ENCODE measurements around the gene HIVEP1.

HIVEP1 gene

DNA sequence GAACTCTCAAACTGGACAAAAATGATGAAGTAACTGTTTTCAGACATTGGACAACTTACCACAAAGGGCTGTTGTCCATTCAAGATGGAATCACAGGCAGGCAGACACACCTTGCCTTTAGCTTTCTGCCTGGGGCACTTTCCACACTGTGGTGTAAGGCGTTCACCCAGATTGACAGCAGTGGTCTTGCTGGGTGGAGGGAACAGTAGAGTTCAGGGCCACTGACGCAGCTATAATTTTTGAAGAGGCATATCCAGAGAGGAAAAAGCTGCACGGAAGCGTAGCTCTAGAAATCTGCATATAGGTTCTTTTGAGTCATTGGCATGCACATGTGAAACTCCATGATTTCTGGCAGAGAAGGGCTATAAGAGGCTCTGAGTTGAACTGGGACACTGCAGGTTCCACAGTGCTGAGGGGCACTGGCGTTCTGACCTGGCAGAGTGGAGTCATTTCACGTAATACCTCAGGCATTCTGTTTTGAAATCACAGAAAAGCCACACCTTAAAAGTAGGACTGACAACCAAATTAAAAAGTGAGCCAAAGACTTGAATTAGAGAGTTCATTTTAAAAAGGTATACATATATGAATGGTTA, 173.1 kb downstream of the HIVEP1 start:
- DNase-seq (ENCODE audit: low read depth in 2 of 2): no peak

DNA sequence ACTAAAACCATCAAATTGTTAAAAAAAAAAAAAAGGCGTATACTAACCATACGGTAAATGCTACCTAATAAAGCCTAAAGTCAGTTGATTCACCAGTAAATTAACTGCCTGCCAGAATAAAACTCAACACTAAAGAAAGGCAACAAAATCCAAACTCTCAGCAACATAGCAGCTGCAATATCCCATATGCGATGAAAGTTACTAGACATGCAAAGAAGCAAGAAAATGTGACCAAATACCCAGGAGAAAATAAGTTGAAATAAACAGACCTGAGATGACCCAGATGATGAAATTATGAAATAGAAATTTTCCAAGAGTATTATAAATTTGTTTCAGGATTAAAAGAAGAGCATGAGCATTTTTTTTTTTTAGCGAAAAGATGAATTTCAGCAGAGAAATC, 174.4 kb downstream of the HIVEP1 start:
- no peak for DNase-seq (ENCODE audit: low read depth in 2 of 2)

DNA sequence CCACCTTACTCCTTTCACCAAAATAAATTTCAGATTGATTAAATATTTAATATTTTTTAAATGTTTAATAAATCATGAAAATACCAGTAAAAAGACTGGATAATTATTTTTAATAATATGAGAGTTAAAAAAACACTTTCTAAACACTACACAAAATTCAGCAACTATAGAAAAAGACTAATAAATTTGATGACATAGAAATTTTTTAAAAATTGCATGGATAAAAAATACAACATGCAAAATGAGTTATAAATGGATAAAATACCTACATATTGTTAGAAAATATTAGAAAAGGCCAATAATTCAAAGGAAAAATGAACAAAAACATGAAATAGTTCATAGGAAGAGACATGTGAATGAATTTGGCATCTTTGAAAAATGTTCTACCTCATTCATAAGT, 177.0 kb downstream of the HIVEP1 start:
- DNase-seq (ENCODE audit: low read depth in 2 of 2): no peak

DNA sequence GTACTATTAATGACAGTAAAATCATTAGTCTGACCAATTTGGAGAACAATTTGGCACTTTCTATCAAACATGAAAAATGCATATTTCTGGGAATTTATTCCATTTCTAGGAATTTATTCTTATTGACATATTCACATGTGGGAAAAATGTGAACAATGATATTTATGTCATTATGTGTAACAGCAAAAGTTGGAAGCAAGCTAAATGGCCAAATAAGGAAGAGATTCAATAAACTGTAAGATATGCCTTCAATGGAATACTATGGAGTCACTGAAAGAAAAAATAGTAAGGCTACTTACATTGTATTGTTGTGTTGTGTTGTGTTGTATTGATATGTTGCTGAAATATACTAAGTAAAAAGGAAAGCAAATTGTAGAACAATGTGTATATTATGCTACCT, 177.5 kb downstream of the HIVEP1 start:
- no peak for DNase-seq (ENCODE audit: low read depth in 2 of 2)

DNA sequence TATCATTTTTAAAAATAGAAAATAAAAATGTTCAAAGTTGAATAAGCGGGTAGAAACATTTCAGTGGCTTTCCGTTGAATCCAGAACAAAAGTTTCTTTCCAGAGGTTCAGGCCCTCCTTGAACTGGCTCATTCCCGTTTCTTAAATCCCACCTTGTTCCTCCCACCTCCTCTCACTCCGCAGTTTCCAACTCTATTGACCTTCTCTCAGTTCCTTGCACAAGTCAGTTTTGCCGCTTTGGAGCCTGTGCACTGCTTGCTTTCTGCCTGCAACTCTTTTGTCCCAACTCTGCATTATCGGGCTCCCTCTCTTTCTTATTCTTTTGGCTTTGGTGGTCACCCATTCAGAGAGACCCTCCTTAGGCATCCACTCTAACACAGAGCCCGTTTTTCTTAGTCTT, 178.1 kb downstream of the HIVEP1 start:
- DNase-seq (ENCODE audit: low read depth in 2 of 2): no peak

DNA sequence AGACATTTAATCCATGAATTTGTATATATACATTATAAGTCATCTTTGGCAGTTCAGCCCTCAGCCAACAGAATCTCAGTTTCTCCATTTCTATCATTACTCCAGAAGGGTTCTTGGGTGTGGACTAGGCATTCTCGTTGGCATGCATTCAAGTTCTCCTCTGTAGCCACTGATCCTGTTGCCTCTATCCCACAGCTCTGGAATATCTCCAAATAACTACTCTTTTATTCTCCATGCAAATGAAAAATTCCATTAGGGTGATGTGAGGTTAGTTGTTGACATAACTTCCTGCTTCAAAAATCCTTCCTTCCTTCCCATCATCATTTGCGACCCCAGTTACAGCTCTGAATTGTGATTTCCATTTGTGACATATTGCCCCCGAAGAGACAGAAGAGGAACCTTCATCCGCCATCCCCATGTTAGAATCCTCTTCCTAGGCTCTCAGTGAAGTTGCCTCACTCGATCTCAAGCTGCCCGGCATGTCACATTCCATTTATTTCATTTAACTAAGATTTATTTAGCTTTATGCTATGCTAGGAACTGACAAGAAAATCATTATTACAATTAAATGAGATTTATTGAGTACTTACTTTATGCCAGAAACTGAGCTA, 184.3 kb downstream of the HIVEP1 start:
- DNase-seq (ENCODE audit: low read depth in 2 of 2): no peak

DNA sequence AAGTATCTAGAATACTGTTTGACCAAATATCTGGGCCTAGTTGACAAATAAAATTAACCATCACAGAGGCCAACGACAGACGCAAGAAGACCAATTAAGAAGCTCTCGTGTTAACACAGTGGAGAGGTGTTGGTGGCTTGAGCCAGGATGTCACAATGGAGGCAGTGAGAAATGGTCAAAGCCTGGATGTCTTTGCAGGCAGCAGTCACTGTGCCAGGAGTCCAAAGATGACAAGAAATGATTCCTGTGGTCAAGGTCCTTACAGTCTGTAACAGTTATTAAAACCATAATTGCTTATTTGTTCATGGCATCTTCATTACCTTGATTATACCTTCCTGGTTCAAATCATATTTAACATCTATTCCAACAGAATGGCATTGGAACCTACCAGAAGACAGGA, 186.7 kb downstream of the HIVEP1 start:
- DNase-seq (ENCODE audit: low read depth in 2 of 2): no peak

DNA sequence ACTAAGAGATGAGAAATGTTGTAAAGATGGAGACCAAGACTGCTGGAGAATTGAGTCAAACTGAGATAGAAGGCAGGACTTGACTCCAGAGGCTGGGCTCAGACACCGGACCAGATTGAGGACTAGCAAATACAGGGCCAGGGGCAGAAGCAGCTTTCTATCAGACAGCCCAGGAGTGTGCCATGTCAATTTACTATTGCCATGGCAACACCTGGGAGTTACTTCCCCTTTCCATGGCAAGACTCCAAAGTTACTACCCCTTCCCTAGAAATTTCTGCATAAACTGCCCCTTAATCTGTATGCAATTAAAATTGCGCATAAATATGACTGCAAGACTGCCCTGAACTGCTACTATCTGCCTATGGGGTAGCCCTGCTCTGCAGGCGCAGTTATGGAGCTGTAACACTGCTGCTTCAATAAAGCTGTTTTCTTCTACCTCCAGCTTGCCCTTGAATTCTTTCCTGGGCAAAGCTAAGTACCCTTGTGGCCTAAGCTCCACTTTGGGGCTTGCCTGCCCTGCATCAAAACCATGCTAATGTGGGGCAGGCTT, 188.0 kb downstream of the HIVEP1 start:
- no peak for DNase-seq (ENCODE audit: low read depth in 2 of 2)

DNA sequence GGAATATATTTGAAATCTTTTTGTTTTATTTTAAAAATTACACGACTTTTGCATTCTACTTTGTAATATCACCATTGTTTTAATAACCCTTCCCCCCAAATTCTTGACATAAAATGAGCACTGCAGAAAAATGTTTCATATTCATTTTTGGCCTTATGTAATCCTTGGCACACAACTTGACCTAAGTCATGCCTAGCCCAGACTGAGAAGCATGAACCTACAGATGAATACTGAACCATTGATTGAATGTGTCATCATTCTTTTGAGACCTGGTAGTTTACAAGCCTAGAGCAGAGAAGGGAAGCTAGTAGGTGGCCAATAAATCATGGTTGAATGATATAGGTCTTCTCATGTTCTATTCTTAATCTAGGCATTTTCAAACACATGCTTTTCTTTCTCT, 188.6 kb downstream of the HIVEP1 start:
- DNase-seq (ENCODE audit: low read depth in 2 of 2): no peak

DNA sequence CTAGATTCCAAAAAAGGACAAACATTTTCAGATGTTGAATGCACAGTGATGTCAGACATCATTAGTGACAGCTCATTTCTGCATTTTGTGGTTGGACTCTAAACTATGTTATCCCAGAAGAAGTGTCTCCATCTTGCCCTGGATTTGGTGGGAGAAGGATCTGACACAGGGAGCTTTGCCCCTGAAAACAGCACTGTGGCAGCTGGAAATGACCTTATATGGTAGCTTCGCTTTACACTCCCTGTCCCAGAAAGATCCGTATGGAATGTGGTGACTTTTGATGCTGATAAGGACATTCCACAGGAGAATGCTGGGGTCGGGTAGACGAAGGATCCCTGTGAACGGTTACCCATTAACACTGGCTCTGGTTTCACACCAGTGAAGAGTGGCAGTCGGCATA, 190.9 kb downstream of the HIVEP1 start:
- no peak for DNase-seq (ENCODE audit: low read depth in 2 of 2)

DNA sequence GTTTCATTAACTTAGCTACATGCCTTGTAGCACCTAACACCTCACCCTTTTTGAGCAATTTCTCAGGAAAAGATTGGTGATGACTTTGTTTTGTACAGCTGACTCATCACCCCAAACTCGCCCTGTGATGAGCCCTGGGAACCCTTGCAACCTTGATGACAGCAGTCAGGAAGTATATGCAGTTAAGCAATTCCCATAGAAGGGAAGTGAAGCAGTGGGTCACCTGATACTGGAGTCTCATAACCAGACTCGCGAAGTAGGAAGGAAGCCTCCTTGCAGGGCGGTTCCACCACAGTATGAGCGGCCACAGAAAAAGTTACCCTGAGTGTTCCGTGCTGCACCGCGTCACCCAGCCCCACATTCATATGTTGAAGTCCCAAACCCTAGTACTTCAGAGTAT, 196.1 kb downstream of the HIVEP1 start:
- no peak for DNase-seq (ENCODE audit: low read depth in 2 of 2)

DNA sequence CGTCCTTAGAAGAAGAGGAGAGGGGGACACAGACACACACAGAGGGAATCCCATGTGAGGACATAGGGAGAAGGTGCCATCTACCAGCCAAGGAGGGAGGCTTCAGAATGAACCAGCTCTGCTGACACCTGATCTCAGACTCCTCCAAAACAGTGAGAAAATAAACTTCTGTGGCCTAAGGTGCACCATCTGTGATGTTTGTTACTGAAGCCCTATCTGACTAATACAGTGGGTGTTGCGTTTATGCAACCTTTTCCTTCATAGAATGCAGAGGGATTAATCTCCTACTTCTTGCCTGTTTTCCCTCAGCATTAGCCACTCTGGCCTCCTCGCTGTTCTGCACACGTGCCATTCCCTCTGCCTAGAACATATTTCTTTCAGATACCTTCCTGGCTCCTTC, 196.6 kb downstream of the HIVEP1 start:
- DNase-seq (ENCODE audit: low read depth in 2 of 2): no peak
